Small intestine (tissue), 7 donors: ENCODE results near the gene TGIF2. TPM values are rescaled to one million over a fixed set of nuclear protein-coding genes. Genes with fewer than 3 reads are reported as not detected.
A peak's percentile ranks its signal among the peaks of the same experiment; 100 is the strongest.

Experiments
- DNase-seq, 2 donors: peaks; one replicate each; pipeline versions ENCODE4 v3.0.0 to v3.0.0-alpha.2; 2013
- FAIRE-seq: peaks from 2 replicates; lab custom pipeline; 2012; peaks lifted over from hg19 to GRCh38; lab: Jason Lieb, UNC
- H3K27ac ChIP-seq, 3 donors: one replicate each; pipeline ENCODE4 v1.5.1; 2013; ENCODE audit warnings: low read length in 2 of 3, mild to moderate bottlenecking in 2 of 3, control low read depth in 1 of 3, inconsistent platforms in 1 of 3, low read depth in 1 of 3, moderate library complexity in 1 of 3
- H3K27me3 ChIP-seq, 3 donors: one replicate each; pipeline ENCODE4 v1.6.1; 2013; ENCODE audit warnings: low read length in 3 of 3, inconsistent platforms in 1 of 3; ENCODE audit not compliant: control insufficient read depth in 3 of 3, insufficient read depth in 3 of 3
- H3K36me3 ChIP-seq, 3 donors: one replicate each; pipeline ENCODE4 v1.6.1; 2013; ENCODE audit warnings: low read length in 3 of 3, inconsistent platforms in 1 of 3, low read depth in 1 of 3, mild to moderate bottlenecking in 1 of 3, moderate library complexity in 1 of 3; ENCODE audit not compliant: control insufficient read depth in 3 of 3, insufficient read depth in 2 of 3
- H3K4me1 ChIP-seq, 3 donors: one replicate each; pipeline ENCODE4 v1.6.1; 2013; ENCODE audit warnings: low read length in 2 of 3, inconsistent platforms in 1 of 3, low read depth in 1 of 3, mild to moderate bottlenecking in 1 of 3, moderate library complexity in 1 of 3; ENCODE audit not compliant: control insufficient read depth in 3 of 3, insufficient read depth in 2 of 3
- H3K4me3 ChIP-seq, 3 donors: one replicate each; pipeline ENCODE4 v1.5.1; 2013; ENCODE audit warnings: low read length in 3 of 3, control low read depth in 1 of 3, inconsistent platforms in 1 of 3, low read depth in 1 of 3, mild to moderate bottlenecking in 1 of 3, moderate library complexity in 1 of 3
- H3K9me3 ChIP-seq, 2 donors: one replicate each; pipeline ENCODE4 v1.6.1; 2013; ENCODE audit warnings: low read depth in 1 of 2, low read length in 1 of 2; ENCODE audit not compliant: control insufficient read depth in 2 of 2, insufficient read depth in 1 of 2
- WGBS, 3 donors: extraction: QIAGEN DNeasy Blood & Tissue Kit; methylation state at CpG; one replicate each; pipeline ENCODE4 v1.1.7; 2013; 5-methylcytosine and 5-hydroxymethylcytosine counted together
- polyA plus RNA-seq, 4 donors: library from polyadenylated mRNA; stranded (reverse) in 3 of 4; unstranded in 1 of 4; fragments of 200-250 nt in 3 of 4; fragments of 120-200 nt in 1 of 4; gene quantifications; one replicate each; pipeline versions ENCODE4 v1.2.1 to v1.2.3, GENCODE V29; 2013
- donor health status: healthy with polysubstance abuse.
- donor health status: control.
- donor health status: control.
- donor health status: Bipolar disorder and iron deficiency.
- donor health status: healthy.

TGIF2 gene
- polyA plus RNA-seq, 4 donors, result 0.45 to 46.9 (median 5.5) TPM

DNA sequence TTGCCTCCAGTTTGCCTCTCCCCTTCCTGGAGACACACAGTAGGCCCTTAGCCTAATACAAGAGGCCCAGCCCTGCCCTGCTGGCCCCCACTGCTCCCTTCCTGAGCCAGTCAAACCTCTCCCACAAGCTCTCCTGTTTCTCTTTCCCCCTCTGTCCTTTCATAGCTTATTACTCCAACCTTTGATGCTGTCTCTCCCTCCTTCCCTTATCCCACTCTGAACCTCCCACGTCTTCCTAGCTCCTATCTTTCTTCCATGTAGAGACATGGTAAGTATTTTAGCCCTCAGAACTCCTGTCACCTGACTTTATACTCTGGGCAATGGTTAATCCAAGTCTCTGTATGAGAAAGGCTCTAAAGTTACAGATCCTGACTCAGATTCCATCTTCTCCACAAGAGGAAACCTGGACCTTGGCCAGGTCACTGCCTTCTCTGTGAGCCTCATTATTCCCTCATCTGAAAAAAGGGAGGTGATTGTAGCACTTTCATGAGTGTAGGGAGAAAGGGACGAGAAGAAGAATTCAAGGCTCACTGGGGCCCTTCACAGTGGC, 6.7 kb downstream of the TGIF2 start:
- DNase-seq (peak in 1 of 2 donors; percentile 90), FAIRE-seq (no peak)
- peak overlapping the region in 1 of 3 donors; percentile 95 for H3K27ac ChIP-seq
- H3K9me3 ChIP-seq, result no peaks in the 10 kb centered on the region
- H3K27me3 ChIP-seq, result no peaks in the 10 kb centered on the region
- WGBS, 3 donors, result 82 to 90% (median 89%) methylated on average over 2 of the region's 2 CpGs
- peaks cover 4 to 64% (median 10%) of the 10 kb centered on the region in 3 donors for H3K36me3 ChIP-seq
- no peak overlapping the region for H3K4me3 ChIP-seq
- H3K4me1 ChIP-seq, result peaks cover 0 to 59% (median 4%) of the 10 kb centered on the region in 3 donors

DNA sequence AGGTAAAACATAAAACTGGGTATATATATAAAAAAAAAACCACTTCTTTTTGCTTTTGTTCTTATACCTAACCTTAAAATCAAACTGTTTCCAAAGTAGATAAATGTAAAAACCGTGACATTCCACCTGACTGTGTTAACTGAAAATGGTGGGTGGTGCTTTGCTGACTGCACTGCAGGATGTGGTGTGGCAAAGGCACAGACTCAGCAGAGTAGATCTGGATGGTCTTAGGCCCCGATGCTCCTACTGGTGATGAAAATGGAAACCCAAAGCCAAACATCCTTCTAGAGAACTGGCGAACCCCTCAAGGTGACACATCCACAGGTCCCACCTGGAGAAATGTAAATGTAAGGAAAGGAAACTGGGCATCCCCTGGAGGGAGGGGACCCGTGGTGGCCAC, 8.9 kb downstream of the TGIF2 start:
- 67 to 88% (median 75%) methylated on average over 4 of the region's 4 CpGs for WGBS, 3 donors
- Histone ChIP-seq H3K27me3 (no peaks in the 10 kb centered on the region), H3K9me3 (no peaks in the 10 kb centered on the region), H3K36me3 (peaks cover 4 to 77% (median 10%) of the 10 kb centered on the region in 3 donors), H3K4me1 (peaks cover 0 to 45% (median 0%) of the 10 kb centered on the region in 3 donors), H3K4me3 (no peak overlapping the region), H3K27ac (no peak overlapping the region)
- FAIRE-seq, result no peak
- no peak for DNase-seq

DNA sequence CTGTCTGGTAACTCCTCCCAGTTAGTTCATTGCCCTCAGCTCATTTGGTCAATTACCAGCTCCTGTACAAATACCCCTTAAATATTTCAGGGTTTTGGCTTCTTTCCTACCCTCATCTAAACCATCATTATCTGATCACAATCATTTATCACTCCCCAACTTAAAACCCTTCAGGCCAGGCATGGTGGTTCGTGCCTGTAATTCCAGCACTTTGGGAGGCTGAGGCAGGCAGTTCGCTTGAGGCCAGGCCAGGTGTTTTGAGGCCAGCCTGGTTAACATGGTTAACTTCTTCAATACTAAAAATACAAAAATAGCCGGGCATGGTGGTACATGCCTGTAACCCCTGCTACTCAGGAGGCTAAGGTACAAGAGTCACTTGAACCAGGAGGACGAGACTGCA, 9.4 kb downstream of the TGIF2 start:
- Histone ChIP-seq H3K4me3 (no peak overlapping the region), H3K27ac (no peak overlapping the region), H3K36me3 (peaks cover 4 to 80% (median 10%) of the 10 kb centered on the region in 3 donors), H3K4me1 (peaks cover 0 to 42% (median 0%) of the 10 kb centered on the region in 3 donors), H3K27me3 (no peaks in the 10 kb centered on the region), H3K9me3 (no peaks in the 10 kb centered on the region)
- WGBS, 3 donors, result 91 to 98% (median 94%) methylated on average over 4 of the region's 4 CpGs
- DNase-seq (no peak), FAIRE-seq (no peak)

DNA sequence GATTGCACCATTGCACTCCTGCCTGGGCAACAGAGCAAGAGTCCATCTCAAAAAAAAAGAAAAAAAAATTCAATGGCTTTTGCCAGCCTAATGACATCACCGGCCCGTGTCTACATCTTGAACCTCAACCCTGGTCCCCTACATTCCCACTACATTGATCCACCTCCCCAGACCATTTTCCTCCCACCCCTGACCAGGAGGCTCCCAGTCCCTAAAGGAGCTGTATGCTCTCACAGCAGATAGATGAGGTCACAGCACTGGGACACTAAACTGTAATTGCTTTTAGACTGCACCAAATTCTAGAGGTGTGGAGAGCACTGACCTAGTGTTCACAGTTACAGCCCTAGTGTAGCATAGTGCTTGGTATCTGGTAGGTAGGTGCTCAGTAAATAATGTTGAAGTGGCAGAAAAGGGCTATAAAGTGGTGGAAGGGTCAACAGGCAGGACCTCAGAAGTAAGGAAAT, 10.7 kb downstream of the TGIF2 start:
- H3K4me3 ChIP-seq, result no peak overlapping the region
- peaks cover 4 to 79% (median 12%) of the 10 kb centered on the region in 3 donors for H3K36me3 ChIP-seq
- no peaks in the 10 kb centered on the region for H3K27me3 ChIP-seq
- peak overlapping the region in 1 of 3 donors; percentile 92 for H3K27ac ChIP-seq
- no peak for FAIRE-seq
- H3K4me1 ChIP-seq, result peaks cover 0 to 30% (median 0%) of the 10 kb centered on the region in 3 donors
- no peaks in the 10 kb centered on the region for H3K9me3 ChIP-seq
- peak in 1 of 2 donors; percentile 78 for DNase-seq
- WGBS, 3 donors, result 50 to 85% (median 78%) methylated on average over 2 of the region's 2 CpGs

DNA sequence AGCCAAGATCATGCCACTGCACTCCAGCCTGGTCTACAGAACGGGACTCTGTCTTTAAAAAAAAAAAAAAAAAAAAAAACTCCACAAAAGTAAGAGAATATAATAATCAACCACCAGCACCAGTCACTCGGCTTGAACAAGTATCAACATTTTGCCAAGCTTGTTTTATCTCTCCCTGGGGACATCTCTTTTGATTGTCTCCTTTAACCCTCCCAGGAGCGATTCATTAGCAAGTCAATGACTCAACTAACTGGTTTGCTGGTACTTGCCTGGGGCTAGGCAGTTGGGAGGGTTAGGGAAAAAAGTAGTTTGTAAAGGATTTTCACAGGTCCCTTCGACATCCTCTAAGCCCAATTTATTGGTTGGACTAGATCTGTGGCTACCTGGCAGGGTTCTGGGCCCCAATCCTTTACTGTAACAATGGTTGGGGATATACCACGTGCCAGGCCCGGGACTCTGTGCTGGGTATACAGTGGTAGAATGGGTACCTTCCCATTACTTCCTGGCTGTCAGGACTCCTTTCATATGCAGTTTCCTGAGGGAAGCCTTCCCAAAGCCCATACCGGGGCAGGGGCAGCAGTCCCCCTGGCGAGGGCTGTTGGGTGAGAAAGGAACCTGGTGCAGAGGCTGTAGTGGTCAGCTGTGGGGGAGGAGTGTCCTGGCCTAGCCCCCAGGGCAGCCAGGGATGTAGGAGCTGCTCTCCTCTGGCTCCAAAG, 12.2 kb downstream of the TGIF2 start:
- no peak for FAIRE-seq
- 78 to 90% (median 86%) methylated on average over 8 of the region's 8 CpGs for WGBS, 3 donors
- peaks cover 0 to 77% (median 3%) of the 10 kb centered on the region in 3 donors for H3K36me3 ChIP-seq
- H3K9me3 ChIP-seq, result no peaks in the 10 kb centered on the region
- no peaks in the 10 kb centered on the region for H3K27me3 ChIP-seq
- H3K4me3 ChIP-seq, result no peak overlapping the region
- H3K27ac ChIP-seq, result no peak overlapping the region
- DNase-seq, result no peak
- H3K4me1 ChIP-seq, result peaks cover 0 to 18% (median 0%) of the 10 kb centered on the region in 3 donors

DNA sequence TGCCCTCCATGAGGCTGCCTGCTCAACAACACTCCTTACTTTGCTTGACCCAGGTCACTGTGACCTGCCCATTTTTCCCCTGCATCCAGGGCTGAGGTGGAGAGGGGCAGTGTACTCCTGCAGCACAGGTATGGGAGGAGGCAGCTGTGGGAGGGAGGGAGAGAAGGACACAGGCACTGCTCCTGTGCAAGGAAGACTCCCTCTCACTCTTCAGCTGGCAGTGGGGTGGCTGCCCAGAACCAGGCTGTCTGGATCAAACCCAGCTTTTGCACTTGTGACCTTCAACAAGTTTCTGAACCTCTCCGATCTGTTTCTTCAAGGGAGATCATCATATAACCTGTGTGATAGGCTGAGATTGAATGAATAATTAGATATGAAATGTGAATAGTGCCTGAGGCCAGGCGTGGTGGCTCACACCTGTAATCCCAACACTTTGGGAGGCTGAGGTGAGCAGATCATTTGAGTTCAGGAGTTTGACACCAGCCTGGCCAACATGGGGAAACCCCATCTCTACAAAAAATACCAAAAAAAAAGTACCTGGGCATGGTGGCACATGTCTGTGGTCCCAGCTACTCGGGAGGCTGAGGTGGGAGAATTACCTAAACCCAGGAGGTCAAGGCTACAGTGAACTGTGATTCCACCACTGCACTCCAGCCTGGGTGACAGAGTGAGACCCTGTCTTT, 14.1 kb downstream of the TGIF2 start:
- no peak for DNase-seq

DNA sequence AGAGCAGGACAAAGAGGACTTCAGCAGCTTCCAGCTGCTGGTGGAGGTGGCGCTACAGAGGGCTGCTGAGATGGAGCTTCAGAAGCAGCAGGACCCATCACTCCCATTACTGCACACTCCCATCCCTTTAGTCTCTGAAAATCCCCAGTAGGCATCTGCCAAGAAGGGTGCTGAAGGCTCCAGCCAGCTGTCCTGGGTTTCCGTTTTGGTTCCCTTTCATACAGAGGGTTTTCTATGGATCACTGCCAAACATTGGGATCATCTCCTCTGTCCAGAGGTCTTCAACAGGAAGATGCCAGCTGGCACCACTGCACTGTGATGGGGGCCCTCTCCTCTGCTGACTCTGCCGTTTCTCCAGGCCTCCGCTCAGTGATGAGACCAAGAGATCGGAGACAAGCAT, 17.9 kb downstream of the TGIF2 start:
- Histone ChIP-seq H3K4me1 (no peaks in the 10 kb centered on the region), H3K9me3 (no peaks in the 10 kb centered on the region), H3K36me3 (peaks cover 0 to 70% (median 6%) of the 10 kb centered on the region in 3 donors), H3K4me3 (no peak overlapping the region), H3K27ac (no peak overlapping the region), H3K27me3 (no peaks in the 10 kb centered on the region)
- DNase-seq (no peak), FAIRE-seq (no peak)
- whole genome bisulfite sequencing, 3 donors, result 82 to 90% (median 87%) methylated on average over 5 of the region's 5 CpGs

More for the DNA sequence above, 14.1 kb downstream of the TGIF2 start:
- Histone ChIP-seq H3K27ac (no peak overlapping the region), H3K9me3 (no peaks in the 10 kb centered on the region), H3K36me3 (peaks cover 0 to 77% (median 6%) of the 10 kb centered on the region in 3 donors), H3K27me3 (no peaks in the 10 kb centered on the region), H3K4me3 (no peak overlapping the region), H3K4me1 (peaks cover 0 to 10% (median 0%) of the 10 kb centered on the region in 3 donors)
- 82 to 89% (median 87%) methylated on average over 3 of the region's 3 CpGs for WGBS, 3 donors
- FAIRE-seq, result no peak

DNA sequence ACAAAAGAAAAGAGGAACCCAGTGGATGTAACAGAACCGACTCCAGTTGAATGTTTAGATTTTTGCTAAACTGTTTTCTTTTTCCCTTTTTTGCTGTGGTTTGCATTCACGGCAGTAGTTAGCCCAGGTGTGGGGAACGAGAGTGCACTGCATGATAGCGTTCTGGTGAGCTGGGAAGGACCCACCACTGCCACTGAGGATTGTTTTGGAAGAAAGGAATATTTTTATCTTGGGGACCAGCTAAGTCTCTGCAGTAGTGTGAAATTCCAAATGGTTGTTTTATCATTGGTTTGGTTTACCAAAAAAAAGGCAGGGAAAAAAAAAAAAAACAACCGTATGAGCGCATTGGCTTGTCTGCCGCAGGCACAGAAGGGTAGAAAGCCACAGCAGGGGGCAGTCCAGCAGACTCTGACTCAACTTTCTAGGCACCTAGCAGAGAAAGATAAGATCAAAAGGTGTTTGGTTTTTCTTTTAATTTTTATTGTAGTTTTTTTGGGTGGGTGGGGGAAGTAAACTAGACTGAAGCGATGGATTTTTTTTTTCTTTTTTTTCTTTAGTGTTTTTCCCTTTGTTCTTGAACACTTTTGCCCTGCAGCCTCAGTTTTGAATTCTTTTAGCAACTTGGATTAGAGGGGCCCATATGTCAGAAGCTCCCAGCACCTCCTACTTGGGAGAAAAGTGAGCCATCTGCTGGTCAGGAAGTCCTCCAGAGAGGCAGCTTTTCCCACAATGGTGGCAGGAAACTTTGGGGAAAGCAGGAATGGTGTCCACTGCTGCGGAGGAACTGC, 18.7 kb downstream of the TGIF2 start:
- FAIRE-seq (no peak), DNase-seq (peak; percentile 27 to 48)
- H3K36me3 ChIP-seq, result peaks cover 0 to 64% (median 6%) of the 10 kb centered on the region in 3 donors
- no peak overlapping the region for H3K27ac ChIP-seq
- no peaks in the 10 kb centered on the region for H3K4me1 ChIP-seq
- no peaks in the 10 kb centered on the region for H3K27me3 ChIP-seq
- H3K9me3 ChIP-seq, result no peaks in the 10 kb centered on the region
- no peak overlapping the region for H3K4me3 ChIP-seq
- 76 to 86% (median 84%) methylated on average over 9 of the region's 9 CpGs for WGBS, 3 donors
